Liver (tissue), 9 donors: Measurements from ENCODE around the gene CDH9. TPM values are rescaled to one million over a fixed set of nuclear protein-coding genes. Genes with fewer than 3 reads are reported as not detected.

Experiments used
- DNase-seq: peaks from one replicate; pipeline ENCODE4 v3.0.0-alpha.2; 2017; ENCODE audit warnings: low spot score
- H3K27ac ChIP-seq, 2 donors: one replicate each; pipeline ENCODE4 v1.7.0; 2013; ENCODE audit warnings: inconsistent platforms in 2 of 2, low read length in 2 of 2, control low read depth in 1 of 2, low read depth in 1 of 2, mild to moderate bottlenecking in 1 of 2
- H3K27me3 ChIP-seq, 4 donors: one replicate each; pipeline versions ENCODE4 v1.6.1 to v1.7.0; 2013; ENCODE audit warnings: low read length in 3 of 4, inconsistent platforms in 1 of 4, mild to moderate bottlenecking in 1 of 4, moderate library complexity in 1 of 4; ENCODE audit not compliant: control insufficient read depth in 4 of 4, insufficient read depth in 4 of 4
- H3K36me3 ChIP-seq, 4 donors: one replicate each; pipeline versions ENCODE4 v1.6.1 to v1.7.0; 2013; ENCODE audit warnings: low read length in 3 of 4, mild to moderate bottlenecking in 3 of 4, low read depth in 1 of 4, moderate library complexity in 1 of 4; ENCODE audit not compliant: control insufficient read depth in 4 of 4, insufficient read depth in 3 of 4
- H3K4me1 ChIP-seq, 4 donors: one replicate each; pipeline versions ENCODE4 v1.6.1 to v1.7.0; 2013; ENCODE audit warnings: low read length in 3 of 4, mild to moderate bottlenecking in 3 of 4, moderate library complexity in 1 of 4; ENCODE audit not compliant: control insufficient read depth in 4 of 4, insufficient read depth in 4 of 4
- H3K4me3 ChIP-seq, 3 donors: one replicate each; pipeline versions ENCODE4 v1.6.1 to v1.7.0; 2013; ENCODE audit warnings: low read length in 3 of 3, control low read depth in 1 of 3, low read depth in 1 of 3, mild to moderate bottlenecking in 1 of 3
- H3K9ac ChIP-seq, 2 donors: one replicate each; pipeline ENCODE4 v1.7.0; 2013; ENCODE audit warnings: low read length in 2 of 2, mild to moderate bottlenecking in 2 of 2, moderate library complexity in 2 of 2, control low read depth in 1 of 2, low read depth in 1 of 2
- H3K9me3 ChIP-seq, 4 donors: one replicate each; pipeline versions ENCODE4 v1.6.1 to v1.7.0; 2013; ENCODE audit warnings: low read length in 3 of 4; ENCODE audit not compliant: control insufficient read depth in 4 of 4
- CTCF ChIP-seq: fragments of 150-350 bp; IDR thresholded peaks from 2 replicates; pipeline ENCODE4 v1.5.1; 2017; ENCODE audit warnings: improper control_type of control experiment, low read depth, low read length; ENCODE audit not compliant: missing input control
- EGR1 ChIP-seq, 2 donors: IDR thresholded peaks; 2 replicates each; pipeline ENCODE4 v1.6.1; 2016 to 2018; ENCODE audit warnings: antibody characterized with exemption in 2 of 2, low read depth in 2 of 2
- FOXA1 ChIP-seq: IDR thresholded peaks from 2 replicates; pipeline ENCODE4 v1.6.1; 2016; ENCODE audit warnings: antibody characterized with exemption
- FOXA2 ChIP-seq: IDR thresholded peaks from 2 replicates; pipeline ENCODE4 v1.6.1; 2016; ENCODE audit warnings: antibody characterized with exemption
- GABPA ChIP-seq, 2 donors: IDR thresholded peaks in 1 of 2; conservative IDR thresholded peaks in 1 of 2; 2 replicates each; pipeline ENCODE4 v1.6.1; 2016; ENCODE audit warnings: antibody characterized with exemption in 2 of 2, mild to moderate bottlenecking in 1 of 2, moderate library complexity in 1 of 2
- HNF4A ChIP-seq, 2 donors: conservative IDR thresholded peaks; 2 replicates each; pipeline ENCODE4 v1.6.1; 2016; ENCODE audit warnings: antibody characterized with exemption in 2 of 2, mild to moderate bottlenecking in 2 of 2
- HNF4G ChIP-seq: IDR thresholded peaks from 2 replicates; pipeline ENCODE4 v1.6.1; 2016; ENCODE audit warnings: antibody characterized with exemption
- NR2F2 ChIP-seq: IDR thresholded peaks from 2 replicates; pipeline ENCODE4 v1.6.1; 2016; ENCODE audit warnings: antibody characterized with exemption
- RAD21 ChIP-seq, 2 donors: IDR thresholded peaks; 2 replicates each; pipeline ENCODE4 v1.6.1; 2016; ENCODE audit warnings: antibody characterized with exemption in 2 of 2, mild to moderate bottlenecking in 2 of 2
- RXRA ChIP-seq, 2 donors: IDR thresholded peaks; 2 replicates each; pipeline ENCODE4 v1.6.1; 2017 to 2018; ENCODE audit warnings: antibody characterized with exemption in 2 of 2, mild to moderate bottlenecking in 1 of 2
- SP1 ChIP-seq: IDR thresholded peaks from 2 replicates; pipeline ENCODE4 v1.6.1; 2018; ENCODE audit warnings: antibody characterized with exemption, mild to moderate bottlenecking
- TAF1 ChIP-seq: conservative IDR thresholded peaks from 2 replicates; pipeline ENCODE4 v1.6.1; 2016; ENCODE audit warnings: antibody characterized with exemption, mild to moderate bottlenecking
- YY1 ChIP-seq: IDR thresholded peaks from 2 replicates; pipeline ENCODE4 v1.6.1; 2016; ENCODE audit warnings: antibody characterized with exemption, mild to moderate bottlenecking
- ZBTB33 ChIP-seq: IDR thresholded peaks from 2 replicates; pipeline ENCODE4 v1.6.1; 2016; ENCODE audit warnings: antibody characterized with exemption
- WGBS: extraction: QIAGEN DNeasy Blood & Tissue Kit; methylation state at CpG from one replicate; pipeline ENCODE4 v1.1.7; 2013; 5-methylcytosine and 5-hydroxymethylcytosine counted together
- polyA plus RNA-seq, 2 donors: library from polyadenylated mRNA; stranded (reverse) in 1 of 2; unstranded in 1 of 2; fragments of 200-250 nt in 1 of 2; fragments of >200 nt in 1 of 2; fragmentation: Nextera tagmentation in 1 of 2; extraction: Ambion mirVana in 1 of 2; gene quantifications; one replicate each; pipeline versions ENCODE4 v1.2.1 to v1.2.3, GENCODE V29; 2013 to 2015
- total RNA-seq, 2 donors: library from RNA; depleted of rRNA; stranded (reverse); fragments of >200 nt; gene quantifications; one replicate each; pipeline ENCODE4 v1.2.3, GENCODE V29; 2014
- TF ChIP-seq, protein P1 (sequence below): IDR thresholded peaks from 2 replicates; pipeline ENCODE4 v1.6.1; 2016; ENCODE audit warnings: antibody characterized with exemption
- TF ChIP-seq, protein P2 (sequence below): IDR thresholded peaks from 2 replicates; pipeline ENCODE4 v1.6.1; 2016; ENCODE audit warnings: antibody characterized with exemption
- TF ChIP-seq, protein P3 (sequence below): IDR thresholded peaks from 2 replicates; pipeline ENCODE4 v1.6.1; 2016; ENCODE audit warnings: antibody characterized with exemption, mild to moderate bottlenecking
- donor health status: healthy.
- donor health status: healthy.
- donor health status: healthy.
- donor health status: healthy.
- donor health status: healthy.

Gene CDH9
- total and polyA plus RNA-seq, 4 donors, result not detected

DNA sequence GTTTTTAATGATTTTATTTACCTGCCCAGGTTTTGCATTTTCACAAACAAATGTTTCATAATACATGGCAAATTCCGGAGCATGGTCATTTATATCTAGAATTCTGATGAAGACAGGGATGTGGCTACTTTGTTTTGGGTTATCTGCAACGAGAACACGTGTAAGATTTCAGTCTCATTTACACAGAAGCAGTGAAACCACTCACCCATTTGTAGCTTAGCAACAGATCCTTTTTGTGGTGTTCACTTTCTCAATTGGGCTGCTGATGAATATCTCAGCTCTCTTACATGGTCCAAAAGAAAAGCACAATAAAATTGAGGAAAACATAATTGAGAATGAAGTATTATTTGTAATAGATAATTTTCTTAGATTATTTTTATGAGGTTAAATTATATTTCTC, 148.6 kb downstream of the CDH9 start:
- 40% methylated on average over 3 of the region's 3 CpGs for WGBS
- Histone ChIP-seq H3K4me3 (no peak overlapping the region), H3K27ac (no peak overlapping the region), H3K9me3 (no peaks in the 10 kb centered on the region), H3K36me3 (no peaks in the 10 kb centered on the region), H3K27me3 (no peaks in the 10 kb centered on the region), H3K9ac (no peak overlapping the region), H3K4me1 (no peaks in the 10 kb centered on the region)
- DNase-seq, result no peak
- TF ChIP-seq, protein P1, sequence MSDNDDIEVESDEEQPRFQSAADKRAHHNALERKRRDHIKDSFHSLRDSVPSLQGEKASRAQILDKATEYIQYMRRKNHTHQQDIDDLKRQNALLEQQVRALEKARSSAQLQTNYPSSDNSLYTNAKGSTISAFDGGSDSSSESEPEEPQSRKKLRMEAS, result no peak
- TF ChIP-seq EGR1 (IDR thresholded peaks at IDR 0.05; ENCODE audit: low read depth in 2 of 2) (no peak), HNF4A (conservative IDR thresholded peaks at IDR 0.05) (no peak), GABPA (IDR thresholded peaks at IDR 0.05 in 1 of 2, conservative IDR thresholded peaks at IDR 0.05 in 1 of 2) (no peak), ZBTB33 (no peak), TAF1 (no peak), FOXA1 (no peak), RXRA (IDR thresholded peaks at IDR 0.05) (no peak), SP1 (no peak), FOXA2 (no peak), CTCF (no peak), YY1 (no peak), RAD21 (IDR thresholded peaks at IDR 0.05) (no peak), HNF4G (no peak), NR2F2 (no peak)
- TF ChIP-seq, protein P2, sequence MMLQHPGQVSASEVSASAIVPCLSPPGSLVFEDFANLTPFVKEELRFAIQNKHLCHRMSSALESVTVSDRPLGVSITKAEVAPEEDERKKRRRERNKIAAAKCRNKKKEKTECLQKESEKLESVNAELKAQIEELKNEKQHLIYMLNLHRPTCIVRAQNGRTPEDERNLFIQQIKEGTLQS, result no peak
- TF ChIP-seq, protein P3, sequence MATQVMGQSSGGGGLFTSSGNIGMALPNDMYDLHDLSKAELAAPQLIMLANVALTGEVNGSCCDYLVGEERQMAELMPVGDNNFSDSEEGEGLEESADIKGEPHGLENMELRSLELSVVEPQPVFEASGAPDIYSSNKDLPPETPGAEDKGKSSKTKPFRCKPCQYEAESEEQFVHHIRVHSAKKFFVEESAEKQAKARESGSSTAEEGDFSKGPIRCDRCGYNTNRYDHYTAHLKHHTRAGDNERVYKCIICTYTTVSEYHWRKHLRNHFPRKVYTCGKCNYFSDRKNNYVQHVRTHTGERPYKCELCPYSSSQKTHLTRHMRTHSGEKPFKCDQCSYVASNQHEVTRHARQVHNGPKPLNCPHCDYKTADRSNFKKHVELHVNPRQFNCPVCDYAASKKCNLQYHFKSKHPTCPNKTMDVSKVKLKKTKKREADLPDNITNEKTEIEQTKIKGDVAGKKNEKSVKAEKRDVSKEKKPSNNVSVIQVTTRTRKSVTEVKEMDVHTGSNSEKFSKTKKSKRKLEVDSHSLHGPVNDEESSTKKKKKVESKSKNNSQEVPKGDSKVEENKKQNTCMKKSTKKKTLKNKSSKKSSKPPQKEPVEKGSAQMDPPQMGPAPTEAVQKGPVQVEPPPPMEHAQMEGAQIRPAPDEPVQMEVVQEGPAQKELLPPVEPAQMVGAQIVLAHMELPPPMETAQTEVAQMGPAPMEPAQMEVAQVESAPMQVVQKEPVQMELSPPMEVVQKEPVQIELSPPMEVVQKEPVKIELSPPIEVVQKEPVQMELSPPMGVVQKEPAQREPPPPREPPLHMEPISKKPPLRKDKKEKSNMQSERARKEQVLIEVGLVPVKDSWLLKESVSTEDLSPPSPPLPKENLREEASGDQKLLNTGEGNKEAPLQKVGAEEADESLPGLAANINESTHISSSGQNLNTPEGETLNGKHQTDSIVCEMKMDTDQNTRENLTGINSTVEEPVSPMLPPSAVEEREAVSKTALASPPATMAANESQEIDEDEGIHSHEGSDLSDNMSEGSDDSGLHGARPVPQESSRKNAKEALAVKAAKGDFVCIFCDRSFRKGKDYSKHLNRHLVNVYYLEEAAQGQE, result no peak

GRCh38 chr5:26884481-26884880, 153.9 kb downstream of the CDH9 start:
- WGBS, result 51% methylated on average over 2 of the region's 2 CpGs
- no peak for DNase-seq
- Histone ChIP-seq H3K9me3 (no peaks in the 10 kb centered on the region), H3K4me3 (no peak overlapping the region), H3K27me3 (no peaks in the 10 kb centered on the region), H3K36me3 (no peaks in the 10 kb centered on the region), H3K9ac (no peak overlapping the region), H3K4me1 (no peaks in the 10 kb centered on the region), H3K27ac (no peak overlapping the region)
- TF ChIP-seq EGR1 (IDR thresholded peaks at IDR 0.05; ENCODE audit: low read depth in 2 of 2) (no peak), RAD21 (IDR thresholded peaks at IDR 0.05) (no peak), GABPA (IDR thresholded peaks at IDR 0.05 in 1 of 2, conservative IDR thresholded peaks at IDR 0.05 in 1 of 2) (no peak), NR2F2 (no peak), ZBTB33 (no peak)
